ENCODE results near the gene SCLY. TPM values are rescaled to one million over a fixed set of nuclear protein-coding genes. Genes with fewer than 3 reads are reported as not detected.

The SCLY gene
- total RNA-seq, 1 experiment from 2014 or later: 69.9 TPM

DNA sequence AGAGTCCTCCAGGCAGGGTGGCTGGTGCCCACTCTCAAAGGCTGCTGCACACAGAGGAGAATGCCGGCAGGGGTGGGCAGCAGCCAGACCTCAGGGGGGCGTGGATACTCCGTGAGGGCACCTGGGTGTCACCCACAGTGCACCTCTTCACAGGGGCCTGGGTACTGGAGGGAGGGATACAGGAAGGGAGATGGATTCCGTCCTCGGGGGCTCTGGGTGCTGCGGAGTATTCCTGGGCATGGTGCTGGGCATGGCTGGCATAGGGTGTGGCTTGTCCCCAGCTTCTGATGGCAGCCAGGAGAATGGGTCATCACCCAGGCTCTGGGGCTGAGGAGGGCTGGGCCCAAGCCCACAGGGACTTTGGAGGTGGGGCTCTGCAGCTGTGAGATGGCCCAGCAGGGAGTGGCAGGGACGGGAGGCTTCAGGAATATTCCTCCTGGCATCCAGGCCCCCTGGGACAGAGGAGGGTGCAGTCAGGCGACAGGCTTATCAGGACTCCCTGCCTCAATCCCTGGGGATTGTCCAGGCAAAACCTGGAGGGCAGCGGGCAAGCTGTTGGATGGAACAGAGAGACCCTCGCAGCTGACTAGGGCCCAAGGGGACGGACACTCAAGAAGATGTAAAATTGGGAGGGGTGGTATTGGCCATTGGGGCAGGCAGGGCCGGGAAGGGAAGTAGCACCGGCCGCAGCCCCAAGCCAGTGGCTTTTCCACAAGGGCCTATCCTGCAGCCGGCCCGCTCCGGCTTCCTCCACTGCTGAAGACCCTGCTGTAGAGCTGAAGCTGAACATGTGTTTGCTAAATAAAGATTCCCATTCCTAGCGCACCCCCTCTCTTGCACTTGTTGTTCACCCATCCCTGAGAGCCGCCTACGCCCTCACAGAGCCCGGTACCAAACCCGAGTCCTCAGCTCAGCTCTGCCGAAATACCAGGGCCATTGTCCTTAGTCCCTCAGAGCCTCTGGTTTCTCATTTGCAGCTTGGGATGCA, 72.0 kb downstream of the SCLY start:
- CTCF ChIA-PET: no interaction called here
- TF ChIP-seq, protein P1, sequence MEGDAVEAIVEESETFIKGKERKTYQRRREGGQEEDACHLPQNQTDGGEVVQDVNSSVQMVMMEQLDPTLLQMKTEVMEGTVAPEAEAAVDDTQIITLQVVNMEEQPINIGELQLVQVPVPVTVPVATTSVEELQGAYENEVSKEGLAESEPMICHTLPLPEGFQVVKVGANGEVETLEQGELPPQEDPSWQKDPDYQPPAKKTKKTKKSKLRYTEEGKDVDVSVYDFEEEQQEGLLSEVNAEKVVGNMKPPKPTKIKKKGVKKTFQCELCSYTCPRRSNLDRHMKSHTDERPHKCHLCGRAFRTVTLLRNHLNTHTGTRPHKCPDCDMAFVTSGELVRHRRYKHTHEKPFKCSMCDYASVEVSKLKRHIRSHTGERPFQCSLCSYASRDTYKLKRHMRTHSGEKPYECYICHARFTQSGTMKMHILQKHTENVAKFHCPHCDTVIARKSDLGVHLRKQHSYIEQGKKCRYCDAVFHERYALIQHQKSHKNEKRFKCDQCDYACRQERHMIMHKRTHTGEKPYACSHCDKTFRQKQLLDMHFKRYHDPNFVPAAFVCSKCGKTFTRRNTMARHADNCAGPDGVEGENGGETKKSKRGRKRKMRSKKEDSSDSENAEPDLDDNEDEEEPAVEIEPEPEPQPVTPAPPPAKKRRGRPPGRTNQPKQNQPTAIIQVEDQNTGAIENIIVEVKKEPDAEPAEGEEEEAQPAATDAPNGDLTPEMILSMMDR (conservative IDR thresholded peaks at IDR 0.05; ENCODE audit: low read depth, low read length): no peak
- no peak for TF ChIP-seq EZH2 (IDR thresholded peaks at IDR 0.05; ENCODE audit: borderline replicate concordance, low read depth, low read length, poor library complexity, severe bottlenecking)
- Histone ChIP-seq H3K9me3 (ENCODE audit: low read depth, low read length, poor library complexity, severe bottlenecking) (no peaks in the 10 kb centered on the region), H3K27ac (ENCODE audit: low read depth, low read length, poor library complexity, severe bottlenecking) (no peak overlapping the region), H3K4me3 (ENCODE audit: low read depth, low read length, poor library complexity, severe bottlenecking) (no peak overlapping the region), H3K36me3 (ENCODE audit: insufficient read depth, low read length, poor library complexity, severe bottlenecking) (no peaks in the 10 kb centered on the region), H3K4me1 (ENCODE audit: insufficient read depth, low read length, poor library complexity, severe bottlenecking) (no peaks in the 10 kb centered on the region), H3K27me3 (replicated peaks; ENCODE audit: insufficient read depth, low read depth, low read length, poor library complexity) (no peaks in the 10 kb centered on the region)
- DNase-seq (ENCODE audit: low spot score): no peak
- intact Hi-C loops (cut with micrococcal nuclease; ENCODE audit: unreplicated experiment): no loop called here
- no TSS peak for BruUV-seq (replicated peaks)
- POLR2A ChIA-PET (ENCODE audit: low non-redundant PET): no interaction called here

GRCh38 chr2:238133499-238134392, 72.9 kb downstream of the SCLY start:
- TF ChIP-seq, protein P1 (conservative IDR thresholded peaks at IDR 0.05; ENCODE audit: low read depth, low read length): no peak
- TF ChIP-seq EZH2 (IDR thresholded peaks at IDR 0.05; ENCODE audit: borderline replicate concordance, low read depth, low read length, poor library complexity, severe bottlenecking): no peak
- Histone ChIP-seq H3K4me1 (ENCODE audit: insufficient read depth, low read length, poor library complexity, severe bottlenecking) (no peaks in the 10 kb centered on the region), H3K27me3 (replicated peaks; ENCODE audit: insufficient read depth, low read depth, low read length, poor library complexity) (no peaks in the 10 kb centered on the region), H3K9me3 (ENCODE audit: low read depth, low read length, poor library complexity, severe bottlenecking) (no peaks in the 10 kb centered on the region), H3K27ac (ENCODE audit: low read depth, low read length, poor library complexity, severe bottlenecking) (no peak overlapping the region), H3K4me3 (ENCODE audit: low read depth, low read length, poor library complexity, severe bottlenecking) (no peak overlapping the region), H3K36me3 (ENCODE audit: insufficient read depth, low read length, poor library complexity, severe bottlenecking) (no peaks in the 10 kb centered on the region)
- no TSS peak for BruUV-seq (replicated peaks)
- intact Hi-C loops (cut with micrococcal nuclease; ENCODE audit: unreplicated experiment): no loop called here
- ChIA-PET POLR2A (ENCODE audit: low non-redundant PET) (no interaction called here), CTCF (no interaction called here)
- no peak for DNase-seq (ENCODE audit: low spot score)

DNA sequence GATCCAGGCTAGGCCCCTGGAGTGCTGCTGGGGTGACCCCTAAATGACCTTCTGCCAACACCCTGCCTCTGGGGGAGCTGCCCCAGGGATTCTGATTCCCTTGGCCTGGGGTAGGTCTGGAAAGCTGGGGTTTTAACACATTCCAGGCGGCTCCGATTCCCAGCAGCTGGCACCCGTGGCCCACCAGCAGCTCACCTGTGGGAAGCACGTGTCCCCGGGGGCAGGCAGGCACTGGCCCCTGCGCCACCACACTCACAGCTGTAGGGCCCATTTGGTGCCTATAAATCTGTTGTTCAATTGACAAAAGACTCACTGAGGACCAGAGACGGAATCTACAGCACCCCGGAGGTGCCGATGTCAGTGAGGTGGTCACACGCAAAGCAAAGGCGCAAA, 73.6 kb downstream of the SCLY start:
- ChIA-PET POLR2A (ENCODE audit: low non-redundant PET) (no interaction called here), CTCF (no interaction called here)
- Histone ChIP-seq H3K27me3 (replicated peaks; ENCODE audit: insufficient read depth, low read depth, low read length, poor library complexity) (no peaks in the 10 kb centered on the region), H3K4me3 (ENCODE audit: low read depth, low read length, poor library complexity, severe bottlenecking) (no peak overlapping the region), H3K9me3 (ENCODE audit: low read depth, low read length, poor library complexity, severe bottlenecking) (no peaks in the 10 kb centered on the region), H3K36me3 (ENCODE audit: insufficient read depth, low read length, poor library complexity, severe bottlenecking) (no peaks in the 10 kb centered on the region), H3K4me1 (ENCODE audit: insufficient read depth, low read length, poor library complexity, severe bottlenecking) (no peaks in the 10 kb centered on the region), H3K27ac (ENCODE audit: low read depth, low read length, poor library complexity, severe bottlenecking) (no peak overlapping the region)
- intact Hi-C loops (cut with micrococcal nuclease; ENCODE audit: unreplicated experiment): no loop called here
- no TSS peak for BruUV-seq (replicated peaks)
- DNase-seq (ENCODE audit: low spot score): no peak
- TF ChIP-seq EZH2 (IDR thresholded peaks at IDR 0.05; ENCODE audit: borderline replicate concordance, low read depth, low read length, poor library complexity, severe bottlenecking): no peak
- TF ChIP-seq, protein P1 (conservative IDR thresholded peaks at IDR 0.05; ENCODE audit: low read depth, low read length): no peak
